Body of pancreas (tissue), 4 donors: ENCODE results near the gene FTMT. TPM values are rescaled to one million over a fixed set of nuclear protein-coding genes. Genes with fewer than 3 reads are reported as not detected.
A peak's percentile ranks its signal among the peaks of the same experiment; 100 is the strongest.

Experiments
- ATAC-seq: fragments of 150-250 bp; one replicate; pipeline ENCODE4 v1.9.1; 2016
- DNase-seq, 4 donors: peaks; one replicate each; pipeline ENCODE4 v3.0.0-alpha.2; 2019
- H3K27ac ChIP-seq, 4 donors: fragments of 200-600 bp; sonication (generic); 1 replicate in 3 of 4; 2 replicates in 1 of 4; pipeline versions ENCODE4 v1.5.1 to v1.6.1; 2016 to 2019; ENCODE audit warnings: mild to moderate bottlenecking in 1 of 4, mixed read lengths in 1 of 4, moderate library complexity in 1 of 4
- H3K27me3 ChIP-seq, 2 donors: fragments of 200-600 bp; sonication (generic); one replicate each; pipeline ENCODE4 v1.6.0; 2016; ENCODE audit warnings: mild to moderate bottlenecking in 1 of 2
- H3K36me3 ChIP-seq, 2 donors: fragments of 200-600 bp; sonication (generic); replicated peaks in 1 of 2; 2 replicates each; pipeline ENCODE4 v1.5.1; 2016; ENCODE audit warnings: low read depth in 2 of 2; ENCODE audit not compliant: insufficient read depth in 1 of 2
- H3K4me1 ChIP-seq: fragments of 200-600 bp; sonication (generic); one replicate; pipeline ENCODE4 v1.6.0; 2016
- H3K4me3 ChIP-seq, 2 donors: fragments of 200-600 bp; sonication (generic); 1 replicate in 1 of 2; 2 replicates in 1 of 2; pipeline ENCODE4 v1.5.1; 2016 to 2019
- H3K9me3 ChIP-seq, 3 donors: fragments of 200-600 bp; sonication (generic); 1 replicate in 2 of 3; 2 replicates in 1 of 3; pipeline ENCODE4 v1.5.1; 2016
- CTCF ChIP-seq, 7 experiments: fragments of 450-650 bp in 4 of 7; fragments of 200-600 bp in 3 of 7; sonication (generic) in 3 of 7; IDR thresholded peaks; one replicate each; pipeline ENCODE4 v1.5.1; 2016 to 2019; ENCODE audit warnings: antibody characterized with exemption in 7 of 7
- POLR2A ChIP-seq, 3 donors: fragments of 450-650 bp; IDR thresholded peaks; one replicate each; pipeline ENCODE4 v1.6.1; 2016; ENCODE audit warnings: antibody characterized with exemption in 3 of 3, mild to moderate bottlenecking in 2 of 3
- WGBS, 2 donors: methylation state at CpG; one replicate each; pipeline ENCODE4 v1.1.5; 2017; 5-methylcytosine and 5-hydroxymethylcytosine counted together
- intact Hi-C: fragments of 100-400 bp; cut with DNase I; formaldehyde crosslinking; loops from one replicate; pipeline ENCODE4 v1.15.1; 2023
- total RNA-seq, 2 donors: library from RNA; depleted of rRNA; stranded (reverse); fragments of >200 nt; gene quantifications; one replicate each; pipeline ENCODE4 v1.1.0, GENCODE V29; 2016

FTMT gene
- total RNA-seq, 2 donors from 2014 or later, result not detected

GRCh38 chr5:121862801-121863200 lies 11.1 kb downstream of the FTMT start:
- TF ChIP-seq POLR2A (IDR thresholded peaks at IDR 0.05), result no peak
- intact Hi-C loops, result no loop called here
- 52 to 57% methylated on average over 3 of the region's 3 CpGs for WGBS, 2 donors
- ATAC-seq (no peak), DNase-seq (no peak)
- Histone ChIP-seq H3K27me3 (no peaks in the 10 kb centered on the region), H3K4me1 (no peaks in the 10 kb centered on the region), H3K4me3 (no peak overlapping the region), H3K36me3 (no peaks in the 10 kb centered on the region), H3K27ac (no peak overlapping the region), H3K9me3 (no peaks in the 10 kb centered on the region)

- Histone ChIP-seq H3K9me3 (no peaks in the 10 kb centered on the region), H3K27me3 (no peaks in the 10 kb centered on the region), H3K4me1 (no peaks in the 10 kb centered on the region), H3K27ac (no peak overlapping the region), H3K4me3 (no peak overlapping the region), H3K36me3 (no peaks in the 10 kb centered on the region)
- DNase-seq, result no peak
- TF ChIP-seq CTCF (IDR thresholded peaks at IDR 0.05), result no peak
- TF ChIP-seq POLR2A (IDR thresholded peaks at IDR 0.05), result no peak
- intact Hi-C loops, result no loop called here
- no peak for ATAC-seq
- 18 to 29% methylated on average over 2 of the region's 2 CpGs for whole genome bisulfite sequencing, 2 donors
These were observed 12.1 kb downstream of the FTMT start for GRCh38 chr5:121863753-121864285.

- Histone ChIP-seq H3K4me3 (no peak overlapping the region), H3K27me3 (no peaks in the 10 kb centered on the region), H3K9me3 (no peaks in the 10 kb centered on the region), H3K4me1 (no peaks in the 10 kb centered on the region), H3K27ac (no peak overlapping the region), H3K36me3 (no peaks in the 10 kb centered on the region)
- WGBS, 2 donors, result 43 to 56% methylated on average over 3 of the region's 3 CpGs
- intact Hi-C loops, result no loop called here
- no peak for ATAC-seq
- DNase-seq, result no peak
- TF ChIP-seq POLR2A (IDR thresholded peaks at IDR 0.05) (no peak), CTCF (IDR thresholded peaks at IDR 0.05) (no peak)
These were observed 15.7 kb downstream of the FTMT start for GRCh38 chr5:121867403-121867802.

- Histone ChIP-seq H3K36me3 (no peaks in the 10 kb centered on the region), H3K4me3 (no peak overlapping the region), H3K27ac (no peak overlapping the region), H3K9me3 (no peaks in the 10 kb centered on the region), H3K27me3 (no peaks in the 10 kb centered on the region), H3K4me1 (no peaks in the 10 kb centered on the region)
- intact Hi-C loops, result no loop called here
- DNase-seq, result no peak
- TF ChIP-seq CTCF (IDR thresholded peaks at IDR 0.05), result peak in 1 of 7 experiments; percentile 22
- no peak for TF ChIP-seq POLR2A (IDR thresholded peaks at IDR 0.05)
- no peak for ATAC-seq
- WGBS, 2 donors, result 28 to 32% methylated on average over 2 of the region's 2 CpGs
These were observed 18.8 kb downstream of the FTMT start for GRCh38 chr5:121870489-121870888.

GRCh38 chr5:121872856-121873255 lies 21.2 kb downstream of the FTMT start:
- ATAC-seq (no peak), DNase-seq (no peak)
- Histone ChIP-seq H3K36me3 (no peaks in the 10 kb centered on the region), H3K4me3 (no peak overlapping the region), H3K27ac (no peak overlapping the region), H3K27me3 (no peaks in the 10 kb centered on the region), H3K9me3 (no peaks in the 10 kb centered on the region), H3K4me1 (no peaks in the 10 kb centered on the region)
- intact Hi-C loops, result no loop called here
- WGBS, 2 donors, result 81 to 89% methylated on average over 2 of the region's 2 CpGs
- no peak for TF ChIP-seq CTCF (IDR thresholded peaks at IDR 0.05)
- no peak for TF ChIP-seq POLR2A (IDR thresholded peaks at IDR 0.05)
